ENCODE measurements around the gene SNX2.
A peak's percentile ranks its signal among the peaks of the same experiment; 100 is the strongest.

Gene SNX2

GRCh38 chr5:122870219-122870856 lies 95.5 kb downstream of the SNX2 start:
- no peak overlapping the region for H3K27ac Mint-ChIP-seq
- ATAC-seq (ENCODE audit: low read depth), result no peak
- H3K4me1 Mint-ChIP-seq, result peaks cover 3% of the 10 kb centered on the region
- H3K9me3 Mint-ChIP-seq, result no peaks in the 10 kb centered on the region
- no peak overlapping the region for H3K4me3 Mint-ChIP-seq
- no peaks in the 10 kb centered on the region for H3K27me3 Mint-ChIP-seq
- DNase-seq (ENCODE audit: low spot score in 2 of 2), result no peak
- peaks cover 2% of the 10 kb centered on the region for H3K36me3 Mint-ChIP-seq

- ATAC-seq (ENCODE audit: low read depth) (no peak), DNase-seq (ENCODE audit: low spot score in 2 of 2) (no peak)
- no peak overlapping the region for H3K27ac Mint-ChIP-seq
- H3K9me3 Mint-ChIP-seq, result no peaks in the 10 kb centered on the region
- peaks cover 5% of the 10 kb centered on the region for H3K4me1 Mint-ChIP-seq
- H3K27me3 Mint-ChIP-seq, result no peaks in the 10 kb centered on the region
- no peak overlapping the region for H3K4me3 Mint-ChIP-seq
- peaks cover 2% of the 10 kb centered on the region for H3K36me3 Mint-ChIP-seq
These were observed 96.8 kb downstream of the SNX2 start for GRCh38 chr5:122871661-122872060.

- no peak for ATAC-seq (ENCODE audit: low read depth)
- DNase-seq (ENCODE audit: low spot score in 2 of 2), result no peak
- peaks cover 22% of the 10 kb centered on the region for H3K4me1 Mint-ChIP-seq
- no peak overlapping the region for H3K4me3 Mint-ChIP-seq
- peaks cover 5% of the 10 kb centered on the region for H3K36me3 Mint-ChIP-seq
- H3K27ac Mint-ChIP-seq, result peak overlapping the region; percentile 4
- no peaks in the 10 kb centered on the region for H3K27me3 Mint-ChIP-seq
- peaks cover 5% of the 10 kb centered on the region for H3K9me3 Mint-ChIP-seq
These were observed 99.4 kb downstream of the SNX2 start for GRCh38 chr5:122874179-122874875.

GRCh38 chr5:122877518-122877917 lies 102.6 kb downstream of the SNX2 start:
- DNase-seq (ENCODE audit: low spot score in 2 of 2), result peak in 1 of 2 donors; percentile 12
- Mint-ChIP-seq H3K27ac (peak overlapping the region; percentile 14), H3K9me3 (peaks cover 5% of the 10 kb centered on the region), H3K4me3 (peak overlapping the region; percentile 77), H3K27me3 (no peaks in the 10 kb centered on the region), H3K4me1 (peaks cover 19% of the 10 kb centered on the region), H3K36me3 (peaks cover 5% of the 10 kb centered on the region)
- ATAC-seq (ENCODE audit: low read depth), result peak; percentile 84

GRCh38 chr5:122879076-122879475 lies 104.2 kb downstream of the SNX2 start:
- no peaks in the 10 kb centered on the region for H3K27me3 Mint-ChIP-seq
- peaks cover 19% of the 10 kb centered on the region for H3K4me1 Mint-ChIP-seq
- H3K4me3 Mint-ChIP-seq, result no peak overlapping the region
- peaks cover 5% of the 10 kb centered on the region for H3K36me3 Mint-ChIP-seq
- ATAC-seq (ENCODE audit: low read depth) (no peak), DNase-seq (ENCODE audit: low spot score in 2 of 2) (no peak)
- H3K27ac Mint-ChIP-seq, result no peak overlapping the region
- H3K9me3 Mint-ChIP-seq, result peaks cover 5% of the 10 kb centered on the region

Measured in memory B cell (primary cell).